Measurements from ENCODE around the gene TGIF1.

Gene TGIF1

DNA sequence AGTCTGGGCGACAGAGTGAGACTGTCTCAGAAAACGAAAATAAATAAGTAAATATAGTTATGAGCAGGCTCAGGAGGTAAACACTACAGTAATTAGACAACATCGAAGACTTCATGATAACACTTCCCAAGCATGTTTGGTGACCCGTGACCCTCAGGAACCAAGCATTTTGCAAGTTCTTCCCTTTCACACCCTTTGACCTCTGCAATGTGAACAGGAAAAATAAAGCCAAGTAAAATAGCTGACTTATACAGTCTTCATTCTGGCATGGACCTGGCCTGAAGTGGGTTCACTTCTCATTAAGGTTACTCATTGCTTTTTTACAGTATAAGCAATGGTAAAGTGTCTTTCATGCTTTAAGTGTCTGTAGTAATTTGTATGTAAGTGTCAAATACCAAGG is 15.3 kb upstream of the TGIF1 start:
- no peak for DNase-seq (ENCODE audit: low read depth in 2 of 2)

DNA sequence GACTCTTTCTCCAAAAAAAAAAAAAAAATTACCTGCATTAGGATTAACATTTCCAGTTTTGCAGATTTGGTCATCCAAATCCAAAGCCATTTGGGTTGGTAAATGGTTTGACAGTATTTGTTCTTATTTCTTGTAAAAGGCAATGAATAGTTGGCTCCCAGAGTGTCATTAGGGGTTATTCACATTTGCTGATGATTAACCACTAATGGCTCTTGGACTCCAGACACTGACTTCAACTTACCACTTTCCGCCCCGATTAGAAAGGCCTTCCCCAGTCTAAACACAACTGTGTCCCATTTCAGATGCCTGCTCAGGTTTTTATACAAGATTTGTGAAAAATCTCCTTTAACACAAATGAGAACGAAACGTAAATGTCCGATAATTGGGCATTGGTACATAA is 9.6 kb upstream of the TGIF1 start:
- DNase-seq (ENCODE audit: low read depth in 2 of 2) = no peak

DNA sequence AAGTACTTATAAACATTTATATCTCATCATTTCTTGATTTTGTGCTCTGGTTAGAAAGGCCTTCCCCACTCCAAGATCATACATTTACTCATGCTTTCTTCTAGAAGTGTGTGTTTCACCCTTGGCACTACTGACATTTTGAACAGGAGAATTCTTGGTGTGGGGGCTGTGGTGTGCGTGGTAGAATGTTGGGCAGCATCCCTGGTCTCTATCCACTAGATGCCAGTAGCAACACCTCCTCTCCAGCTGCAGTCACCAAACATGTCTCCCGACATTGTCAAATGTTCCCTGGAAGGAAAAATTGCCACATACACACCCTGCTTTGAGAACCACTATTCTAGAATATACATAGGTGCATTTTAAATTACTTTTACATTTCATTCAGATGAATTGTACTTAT is 8.7 kb upstream of the TGIF1 start:
- DNase-seq (ENCODE audit: low read depth in 2 of 2) = no peak

DNA sequence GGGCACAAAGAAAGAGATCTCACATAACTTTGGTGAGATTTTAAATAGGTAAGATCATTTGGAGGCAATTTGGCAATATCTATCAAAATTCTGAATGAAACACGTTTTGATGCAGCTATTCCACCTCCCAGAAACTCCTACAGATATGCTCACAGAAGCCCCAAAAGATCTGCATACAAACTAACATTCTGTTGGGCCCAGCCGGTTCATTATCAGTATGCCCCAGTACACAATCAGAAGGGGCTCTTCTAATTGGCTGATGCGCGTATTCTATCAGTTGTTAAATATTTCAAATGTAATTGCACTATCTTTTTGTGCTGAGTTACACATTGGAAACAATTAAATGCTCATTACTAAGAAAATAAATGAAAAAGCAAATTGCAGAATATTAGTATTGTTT is 7.1 kb upstream of the TGIF1 start:
- DNase-seq (ENCODE audit: low read depth in 2 of 2) = no peak

DNA sequence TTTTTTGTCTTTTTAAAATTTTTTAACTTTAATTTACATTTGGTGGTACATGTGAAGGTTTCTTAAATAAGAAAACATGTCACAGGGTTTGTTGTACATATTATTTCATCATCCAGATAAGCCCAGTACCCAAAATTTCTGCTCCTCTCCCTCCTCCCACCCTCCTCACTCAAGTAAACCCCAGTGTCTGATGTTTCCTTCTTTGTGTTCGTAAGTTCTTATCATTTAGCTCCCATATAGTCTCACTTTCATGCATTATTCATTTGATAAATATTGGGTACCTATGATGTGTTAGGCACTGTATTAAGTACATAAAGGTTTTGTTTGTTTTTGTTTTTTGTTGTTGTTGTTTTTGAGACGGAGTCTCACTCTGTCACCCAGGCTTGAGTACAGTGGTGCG is 5.7 kb upstream of the TGIF1 start:
- no peak for DNase-seq (ENCODE audit: low read depth in 2 of 2)

DNA sequence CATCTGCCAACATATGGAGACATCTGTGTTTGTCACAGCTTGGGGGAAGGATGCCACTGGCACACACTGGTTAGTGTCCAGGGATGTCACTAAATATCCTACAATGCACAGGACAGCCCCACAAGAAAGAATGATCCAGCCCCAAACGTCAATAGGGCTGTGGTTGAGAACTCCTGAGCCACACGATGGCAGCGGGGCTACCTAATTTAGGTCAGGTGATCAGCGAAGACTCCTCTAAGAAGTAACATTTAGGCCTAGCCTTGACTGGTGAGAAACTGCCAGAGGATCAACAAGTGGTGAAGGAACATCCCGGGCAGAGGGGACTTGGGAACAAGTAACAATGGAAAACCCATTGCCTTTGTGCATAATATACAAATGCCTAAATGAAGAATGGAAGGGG is 5.0 kb upstream of the TGIF1 start:
- DNase-seq (ENCODE audit: low read depth in 2 of 2) = no peak

DNA sequence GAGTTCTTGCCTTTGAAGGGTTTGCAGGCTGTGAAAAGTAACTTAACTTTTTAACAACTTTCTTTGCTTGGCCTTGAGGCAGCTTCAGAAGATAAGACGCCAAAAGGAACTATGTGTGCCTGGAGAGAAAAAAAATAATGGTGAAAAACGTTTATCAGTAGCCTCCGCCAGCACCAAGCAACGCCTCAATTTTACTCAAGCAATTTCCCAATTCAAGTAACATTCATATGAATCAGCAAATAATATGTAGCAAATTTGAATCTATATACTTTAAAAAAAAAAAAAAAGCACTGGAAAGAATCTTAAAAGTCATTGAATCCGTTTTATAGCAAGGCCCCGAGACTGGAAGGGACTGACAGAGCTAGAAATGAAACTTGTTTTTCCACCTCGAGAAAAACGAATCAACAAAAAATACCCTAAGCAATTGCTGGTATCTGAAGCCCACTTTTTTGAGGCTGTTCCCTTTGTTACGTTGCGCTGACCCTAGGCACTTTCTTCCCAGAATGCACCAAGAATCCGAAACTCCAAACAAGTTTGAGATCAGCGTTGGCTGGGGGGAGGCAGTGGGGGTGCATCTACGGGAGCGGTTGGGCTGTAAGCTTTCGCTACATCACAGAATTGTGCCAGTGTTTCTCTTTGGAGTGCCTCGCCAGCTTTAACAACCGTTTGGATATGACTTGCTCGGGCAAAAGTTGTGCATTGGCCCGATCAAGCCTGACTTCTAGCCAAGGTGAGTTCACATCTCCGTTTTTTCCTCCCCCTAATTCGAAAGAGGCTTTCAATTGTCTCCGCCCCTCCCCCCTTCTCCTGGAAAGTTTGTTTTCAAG is 2.7 kb upstream of the TGIF1 start:
- no peak for DNase-seq (ENCODE audit: low read depth in 2 of 2)

DNA sequence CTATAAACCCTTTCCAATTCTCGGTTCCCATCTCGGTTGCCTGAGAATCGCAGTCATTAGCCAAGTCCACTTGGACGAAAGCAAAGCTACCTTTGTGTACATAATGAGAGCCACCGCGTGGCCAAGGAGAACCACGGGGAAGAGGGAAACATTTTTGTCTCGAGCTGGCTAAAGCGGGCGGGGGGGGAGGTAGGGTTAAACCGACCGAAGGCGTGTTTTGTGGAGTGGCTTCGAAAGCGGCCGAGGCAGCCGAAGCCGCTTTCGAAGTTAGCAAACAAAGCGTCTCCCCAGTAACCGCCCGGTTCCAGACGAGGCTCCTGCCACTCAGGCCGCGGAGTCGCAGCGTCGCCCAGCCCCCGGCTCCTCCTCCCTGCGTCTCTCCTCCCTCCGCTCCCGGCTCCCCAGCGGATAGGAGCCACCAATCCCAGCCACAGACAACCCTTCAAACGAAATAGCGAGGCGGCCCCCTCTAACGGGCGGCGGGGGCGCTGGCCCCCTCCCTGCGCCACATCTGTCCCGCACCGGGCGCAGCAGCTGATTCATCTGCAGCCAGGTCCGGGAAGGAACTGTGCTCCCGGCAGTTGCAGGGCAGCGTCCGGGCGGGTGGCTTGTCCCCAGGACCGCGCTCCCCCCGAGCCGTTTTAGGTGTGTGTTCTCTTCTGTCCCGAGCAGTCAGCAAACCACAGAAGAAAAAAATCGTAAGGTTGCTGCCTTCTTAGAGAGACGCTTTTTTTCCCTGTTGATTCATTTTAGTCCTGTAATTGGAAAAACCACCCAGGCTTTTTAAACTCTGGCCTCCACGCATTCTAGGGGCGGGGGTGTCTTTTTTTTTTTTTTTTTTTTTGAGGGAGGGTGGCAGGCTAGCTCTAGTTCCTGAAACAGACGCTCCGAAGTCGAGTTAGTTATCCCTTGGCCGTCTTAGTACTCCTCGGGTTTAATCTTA is 1.8 kb upstream of the TGIF1 start:
- DNase-seq (ENCODE audit: low read depth in 2 of 2) = peak; percentile 62 to 77

DNA sequence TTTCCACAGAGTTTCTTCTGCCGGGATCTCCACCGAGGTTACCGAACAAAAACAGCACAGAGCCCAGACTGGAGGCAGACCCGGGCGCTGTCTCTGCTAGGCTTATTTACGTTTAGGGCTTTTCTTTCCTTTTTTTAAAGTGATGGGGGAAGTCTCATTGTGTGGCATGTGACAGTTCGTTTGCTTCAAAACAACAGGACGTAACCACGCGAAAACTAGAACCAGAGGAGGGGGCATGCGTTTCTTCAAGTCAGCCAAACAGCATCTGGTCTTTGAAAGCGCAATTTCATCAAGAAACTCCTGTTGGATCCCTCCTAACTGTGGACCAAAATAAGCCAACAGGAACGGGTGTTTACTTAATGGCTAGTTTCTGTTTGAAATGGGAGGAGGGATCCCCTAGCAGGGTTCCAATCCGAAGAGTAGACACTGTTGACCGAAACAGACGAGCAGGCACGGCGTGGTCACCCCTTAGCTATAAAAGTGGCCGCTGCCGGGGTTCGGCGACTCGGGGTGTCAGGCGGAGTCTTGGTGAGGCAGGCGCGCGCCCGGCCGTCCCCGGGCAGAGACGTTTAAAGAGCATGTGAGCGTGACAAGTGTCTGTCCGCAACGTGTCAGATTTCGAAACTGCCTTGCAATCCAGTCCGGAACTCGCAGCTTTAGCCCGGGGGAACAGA is 997 bp upstream of the TGIF1 start:
- DNase-seq (ENCODE audit: low read depth in 2 of 2) = peak; percentile 7 to 68

DNA sequence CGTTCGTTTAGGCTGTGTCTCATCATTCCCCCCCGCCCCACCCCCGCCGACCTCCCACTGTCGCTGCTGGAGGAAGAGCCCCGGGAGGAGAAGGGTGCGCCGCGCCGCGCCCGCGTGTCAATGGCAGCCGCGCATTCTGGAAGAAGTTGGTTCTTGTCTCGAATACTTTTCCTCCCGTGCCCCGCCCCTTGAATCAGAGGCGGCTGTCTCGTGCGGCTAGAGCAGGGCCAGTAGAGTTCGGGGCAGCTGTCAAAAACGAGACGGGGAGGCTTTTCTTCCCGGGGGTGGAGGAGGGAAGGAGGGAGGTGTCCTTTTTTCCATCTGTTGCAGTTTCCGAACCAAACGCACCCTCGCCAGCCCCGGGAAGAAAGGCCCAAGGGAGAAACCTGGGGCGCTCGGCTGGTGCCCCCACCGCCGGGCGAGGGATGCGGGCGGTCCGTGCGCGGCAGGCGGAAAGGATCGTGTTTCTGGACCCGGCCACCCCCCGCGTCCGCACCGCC is 410 bp upstream of the TGIF1 start:
- DNase-seq (ENCODE audit: low read depth in 2 of 2) = peak; percentile 55 to 60

DNA sequence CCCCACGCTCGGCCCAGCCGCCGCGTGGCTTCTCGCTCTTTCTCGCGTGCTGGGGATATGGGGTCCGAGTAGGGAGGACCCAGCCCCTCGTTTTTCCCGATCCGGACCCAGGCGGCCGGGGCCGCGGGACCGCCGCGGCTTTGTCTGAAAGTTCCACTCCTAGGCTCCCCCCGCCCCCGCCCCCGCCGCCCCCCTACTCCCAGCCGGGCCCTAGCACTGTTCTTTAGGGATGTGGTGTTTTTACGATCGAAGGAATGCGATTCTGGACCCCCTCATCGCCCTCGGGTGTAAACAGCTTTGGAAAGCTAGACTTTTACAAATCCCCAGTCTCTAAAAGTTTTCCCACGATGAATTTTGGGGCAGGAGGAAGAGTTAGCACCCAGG is 819 bp downstream of the TGIF1 start:
- DNase-seq (ENCODE audit: low read depth in 2 of 2) = no peak

DNA sequence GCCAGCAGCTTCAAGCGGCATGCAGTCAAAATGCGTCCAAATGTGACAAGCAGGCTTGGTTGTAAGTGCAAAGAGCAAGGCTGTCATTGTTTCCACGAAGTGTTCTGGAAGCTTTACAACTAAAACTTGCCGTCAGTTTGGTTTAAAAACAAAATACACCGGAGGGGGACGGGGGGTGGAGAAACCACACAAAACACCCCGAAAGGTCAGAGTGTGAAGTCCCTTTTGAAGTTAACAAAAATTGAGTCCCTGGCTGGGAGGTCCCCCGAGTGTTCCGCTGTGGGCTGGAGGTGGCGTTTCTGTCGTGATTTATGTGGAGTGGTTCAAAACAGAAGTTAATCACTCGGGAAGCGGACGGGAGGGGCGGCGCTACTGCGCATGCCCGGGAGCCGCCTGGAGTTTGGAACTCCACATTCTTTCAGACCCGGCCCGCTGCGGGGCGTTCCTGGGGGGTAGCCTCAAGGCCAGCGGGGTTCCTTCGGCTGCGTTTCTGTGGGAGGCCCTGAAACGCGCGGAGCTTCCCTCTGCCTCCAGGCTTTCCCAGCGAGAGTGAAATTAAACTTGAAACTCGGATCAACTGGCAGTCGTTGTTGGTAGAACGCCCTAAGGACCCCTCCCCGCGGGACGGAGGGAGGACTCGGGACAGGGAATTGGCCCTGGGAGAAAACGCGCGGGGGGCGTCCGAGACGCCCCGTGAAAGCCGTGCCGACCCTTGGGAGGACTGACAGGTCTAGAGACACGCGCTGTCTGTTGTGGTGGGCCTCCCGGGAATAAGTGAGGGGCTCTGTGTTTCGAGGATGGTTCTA is 1.4 kb downstream of the TGIF1 start:
- peak; percentile 75 to 86 for DNase-seq (ENCODE audit: low read depth in 2 of 2)

DNA sequence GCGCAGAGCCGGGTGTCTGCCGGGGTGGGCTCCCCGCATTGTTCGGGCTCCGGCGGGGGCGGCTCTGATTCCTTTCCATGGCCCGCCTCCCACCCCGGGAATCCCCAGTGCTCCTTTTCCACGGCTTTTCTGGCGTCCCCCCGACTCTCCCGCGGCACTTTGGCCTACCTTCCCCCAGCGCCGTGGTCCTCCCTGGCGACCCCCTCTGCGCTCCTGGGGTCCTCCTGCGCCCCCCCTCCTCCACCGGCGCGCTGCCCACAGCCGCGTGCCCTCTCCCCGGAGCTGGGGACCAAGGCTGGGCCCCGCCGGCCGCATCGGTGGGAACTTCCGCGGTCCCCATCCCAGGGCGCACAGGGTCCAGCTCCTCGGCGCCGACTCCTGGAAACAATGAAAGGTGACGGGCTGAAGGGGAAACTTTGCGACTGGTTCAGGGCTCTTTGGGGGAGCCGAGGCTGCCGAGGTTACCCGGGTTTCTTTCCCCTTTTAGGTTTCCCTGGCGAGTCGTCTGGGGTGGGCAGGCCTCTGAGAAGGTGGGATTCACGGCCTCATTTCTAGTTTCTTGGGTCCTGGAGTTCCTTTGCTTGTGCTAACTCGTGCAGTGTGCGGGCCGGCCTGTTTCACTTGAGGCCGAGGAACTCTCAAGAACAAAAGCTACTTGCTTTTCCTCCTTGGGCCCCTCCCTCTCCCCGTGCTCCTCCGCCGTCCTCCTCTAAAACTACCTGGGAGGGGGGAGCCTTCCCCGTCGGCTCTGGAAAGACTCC is 2.2 kb downstream of the TGIF1 start:
- DNase-seq (ENCODE audit: low read depth in 2 of 2) = peak; percentile 6 to 24

DNA sequence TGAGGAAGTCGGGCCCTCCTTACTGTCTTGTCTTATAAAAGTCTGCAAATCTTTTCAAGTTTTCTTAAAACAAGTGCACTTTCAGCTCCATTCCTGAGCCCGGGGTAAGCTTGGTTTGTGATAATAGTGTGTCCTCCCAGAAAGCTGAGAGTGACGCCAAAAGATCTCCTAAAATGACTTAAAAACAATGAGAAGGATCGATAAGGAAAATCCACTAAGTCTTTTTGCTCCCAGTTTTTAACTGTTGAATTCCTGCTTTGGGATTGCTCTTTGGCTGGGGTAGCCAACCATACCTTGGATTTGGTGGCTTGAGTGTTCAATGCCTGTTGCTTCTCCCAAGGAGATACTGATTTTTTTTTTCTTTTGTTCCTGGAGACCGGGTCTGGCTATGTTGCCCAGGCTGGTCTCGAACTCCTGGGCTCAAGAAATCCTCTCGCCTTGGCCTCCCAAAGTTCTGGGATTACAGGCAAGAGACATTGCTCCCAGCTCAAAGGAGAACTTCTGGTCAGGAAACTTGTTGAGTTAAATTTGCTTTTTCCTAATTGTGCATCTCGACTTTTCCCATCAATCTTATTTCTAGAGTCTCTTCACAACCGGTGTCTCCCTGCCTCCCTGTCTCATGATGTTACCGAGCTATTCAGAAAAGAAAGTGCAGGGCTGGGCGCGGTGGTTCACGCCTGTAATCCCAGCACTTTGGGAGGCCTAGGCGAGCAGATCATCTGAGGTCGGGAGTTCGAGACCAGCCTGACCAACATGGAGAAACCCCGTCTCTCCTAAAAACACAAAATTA is 3.0 kb downstream of the TGIF1 start:
- DNase-seq (ENCODE audit: low read depth in 2 of 2) = no peak

DNA sequence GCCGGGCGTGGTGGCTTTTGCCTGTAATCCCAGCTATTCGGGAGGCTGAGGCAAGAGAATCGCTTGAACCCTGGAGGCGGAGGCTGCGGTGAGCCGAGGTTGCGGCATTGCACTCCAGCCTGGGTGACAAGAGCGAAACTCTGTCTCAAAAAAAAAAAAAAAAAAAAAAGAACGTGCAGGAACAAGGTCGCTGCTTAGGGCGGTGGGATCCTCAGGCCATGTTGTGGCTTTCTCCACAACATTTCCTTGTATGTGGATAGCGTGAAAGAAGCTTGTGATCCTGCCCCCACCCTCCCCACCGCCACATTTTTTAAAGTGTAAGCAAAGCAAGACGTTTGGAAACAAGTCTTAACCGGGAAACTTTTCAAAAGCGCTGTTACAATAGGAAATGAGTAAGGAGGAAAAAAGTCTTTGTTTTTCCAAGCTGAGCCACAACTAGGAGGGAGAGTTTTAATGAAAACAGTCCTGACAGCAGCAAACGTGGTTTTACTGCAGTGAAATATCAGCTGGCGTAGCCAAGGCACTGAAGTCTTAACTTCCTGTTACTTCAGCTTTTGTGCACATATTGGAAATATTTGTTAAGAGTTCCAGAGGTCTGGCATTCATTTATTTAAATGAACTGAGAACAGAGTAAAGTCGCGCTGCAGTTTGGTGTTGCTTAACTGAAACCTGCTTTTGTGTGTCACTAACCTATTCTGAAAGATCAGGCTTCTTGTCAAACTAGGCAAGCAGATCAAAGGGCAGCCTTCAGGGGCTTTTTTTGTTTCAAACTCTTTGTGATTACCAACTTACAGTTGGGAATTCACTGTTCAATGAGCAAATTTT is 3.8 kb downstream of the TGIF1 start:
- peak; percentile 21 to 26 for DNase-seq (ENCODE audit: low read depth in 2 of 2)

DNA sequence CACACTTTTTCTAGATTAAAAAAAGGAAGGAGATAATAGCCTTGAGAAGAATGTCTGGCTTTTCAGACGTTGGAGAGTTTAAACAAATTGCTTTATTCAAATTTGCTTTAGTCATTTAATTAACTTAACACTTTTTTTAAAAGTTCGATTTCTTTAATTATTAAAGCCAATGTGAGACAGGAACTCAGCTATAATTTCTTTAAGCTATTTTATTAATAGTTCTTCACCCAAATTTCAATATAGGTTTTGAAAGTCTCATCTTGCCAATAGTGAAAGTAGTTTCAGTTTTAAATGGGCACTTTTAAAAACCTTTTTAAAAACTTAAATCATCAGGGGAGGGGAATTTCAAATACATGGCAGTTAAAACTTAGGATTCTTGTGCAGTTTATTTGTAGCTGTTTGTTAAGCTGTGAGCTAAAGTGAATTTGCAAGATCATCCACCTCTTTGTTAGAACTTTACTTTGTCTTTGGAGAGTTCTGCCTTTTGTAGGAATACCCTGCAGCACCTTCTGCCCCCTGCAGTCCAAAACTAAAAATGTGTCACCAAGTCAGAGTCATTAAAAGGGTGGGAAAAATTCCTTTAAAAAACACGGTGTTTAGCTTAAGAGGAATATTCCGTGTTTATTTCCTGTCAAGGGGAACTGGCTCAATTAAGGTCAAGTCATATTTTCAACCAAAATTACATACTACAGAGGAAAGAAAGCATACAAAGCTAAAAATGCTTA is 4.6 kb downstream of the TGIF1 start:
- DNase-seq (ENCODE audit: low read depth in 2 of 2) = no peak

DNA sequence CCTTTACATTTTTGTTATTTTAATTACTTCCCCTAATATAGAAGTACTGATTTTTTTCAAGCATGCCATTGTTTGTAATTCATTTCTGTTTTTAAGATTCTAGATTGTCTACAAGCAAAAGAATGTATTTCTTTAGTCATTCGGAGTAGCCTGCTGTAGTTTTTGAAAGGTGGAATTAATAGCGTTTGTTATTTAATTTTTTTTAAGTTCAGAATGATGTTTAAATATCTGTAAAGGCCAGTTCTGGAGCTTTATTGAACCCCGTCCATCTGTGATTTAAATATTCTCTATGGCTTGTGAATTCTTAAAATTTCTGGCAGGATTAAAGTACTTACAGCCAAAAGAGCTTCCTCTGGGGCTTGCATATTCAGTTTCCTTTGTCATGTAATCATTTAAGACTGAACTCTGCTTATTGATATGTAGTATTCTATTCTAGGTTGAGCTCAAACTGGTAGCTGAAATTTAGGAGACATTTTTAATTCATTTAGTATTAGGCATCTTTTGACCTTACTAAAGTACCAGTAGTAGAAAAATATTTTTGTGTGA is 5.2 kb downstream of the TGIF1 start:
- no peak for DNase-seq (ENCODE audit: low read depth in 2 of 2)
